PC-3 (cell line): ENCODE data around the gene SNAPC2. TPM values are rescaled to one million over a fixed set of nuclear protein-coding genes. Genes with fewer than 3 reads are reported as not detected.

ENCODE experiments used
- ATAC-seq: fragments of 200-7000 bp; cut with Tn5 transposase; 2 replicates; pipeline ENCODE4 v1.9.1; 2020; ENCODE audit warnings: mild to moderate bottlenecking, moderate library complexity
- BruUV-seq: library from RNA; stranded (reverse); fragments of 400-500 nt; replicated peaks from 2 replicates; lab custom pipeline; 2021; lab: Mats Ljungman, UMichigan
- CTCF ChIA-PET: fragments of 300-600 bp; sonication (Branson Sonifier 250); formaldehyde crosslinking; loops from one replicate; lab custom pipeline; 2022; ENCODE audit warnings: antibody characterized with exemption; lab: Charles Lee
- POLR2A ChIA-PET: fragments of 300-600 bp; sonication (Branson Sonifier 250); formaldehyde crosslinking; loops from one replicate; lab custom pipeline; 2022; ENCODE audit warnings: antibody characterized with exemption; ENCODE audit not compliant: unreplicated experiment; lab: Charles Lee
- DNase-seq: peaks from one replicate; pipeline ENCODE4 v3.0.0-alpha.2; 2015
- H2AFZ ChIP-seq: fragments of 300-600 bp; sonication (generic); 2 replicates; pipeline ENCODE4 v1.6.0; 2016; ENCODE audit warnings: antibody characterized with exemption, low read length
- H3F3A ChIP-seq: fragments of 300-600 bp; sonication (generic); one replicate; pipeline ENCODE4 v1.6.0; 2017; ENCODE audit warnings: antibody characterized with exemption, low read length, control low read depth, mild to moderate bottlenecking; ENCODE audit not compliant: unreplicated experiment
- H3K27ac ChIP-seq: fragments of 300-600 bp; sonication (generic); 2 replicates; pipeline ENCODE4 v1.5.1; 2016; ENCODE audit warnings: mild to moderate bottlenecking, low read length
- H3K27me3 ChIP-seq: fragments of 300-600 bp; sonication (generic); 2 replicates; pipeline ENCODE4 v1.6.1; 2016; ENCODE audit warnings: low read length, mixed read lengths
- H3K36me3 ChIP-seq: fragments of 300-600 bp; sonication (generic); 2 replicates; pipeline ENCODE4 v1.6.1; 2016; ENCODE audit warnings: low read depth, mixed run types, low read length, mixed read lengths
- H3K4me1 ChIP-seq: fragments of 300-600 bp; sonication (generic); 2 replicates; pipeline ENCODE4 v1.5.1; 2016; ENCODE audit warnings: low read length; ENCODE audit not compliant: insufficient read depth
- H3K4me2 ChIP-seq: fragments of 300-600 bp; sonication (generic); 2 replicates; pipeline ENCODE4 v1.6.0; 2016; ENCODE audit warnings: low read length
- H3K4me3 ChIP-seq: fragments of 300-600 bp; sonication (generic); 2 replicates; pipeline ENCODE4 v1.5.1; 2016; ENCODE audit warnings: mild to moderate bottlenecking, low read length, mixed read lengths
- H3K79me2 ChIP-seq: fragments of 300-600 bp; sonication (generic); 2 replicates; pipeline ENCODE4 v1.6.1; 2017; ENCODE audit warnings: low read length, mixed read lengths
- H3K9ac ChIP-seq: fragments of 300-600 bp; sonication (generic); 2 replicates; pipeline ENCODE4 v1.6.0; 2016; ENCODE audit warnings: mild to moderate bottlenecking, low read length
- H3K9me2 ChIP-seq: fragments of 300-600 bp; sonication (generic); replicated peaks from 2 replicates; pipeline ENCODE4 v1.6.1; 2016; ENCODE audit warnings: mixed run types, low read length, mixed read lengths
- H3K9me3 ChIP-seq: fragments of 300-600 bp; sonication (generic); 2 replicates; pipeline ENCODE4 v1.6.1; 2016; ENCODE audit warnings: low read length, mixed read lengths
- H4K20me1 ChIP-seq: fragments of 300-600 bp; sonication (generic); 2 replicates; pipeline ENCODE4 v1.6.1; 2016; ENCODE audit warnings: low read length, mixed read lengths
- CTCF ChIP-seq: fragments of 300-600 bp; sonication (generic); conservative IDR thresholded peaks from 2 replicates; pipeline ENCODE4 v1.5.1; 2017; ENCODE audit warnings: antibody characterized with exemption, low read depth, mild to moderate bottlenecking, low read length
- EZH2 ChIP-seq: fragments of 300-600 bp; sonication (generic); IDR thresholded peaks from one replicate; pipeline ENCODE4 v1.6.1; 2017; ENCODE audit warnings: antibody characterized with exemption, mild to moderate bottlenecking, low read length; ENCODE audit not compliant: unreplicated experiment
- EZH2phosphoT487 ChIP-seq: fragments of 300-600 bp; sonication (generic); IDR thresholded peaks from 2 replicates; pipeline ENCODE4 v1.6.1; 2018; ENCODE audit warnings: mild to moderate bottlenecking, antibody characterized with exemption, low read length, borderline replicate concordance
- intact Hi-C: fragments of 100-400 bp; cut with micrococcal nuclease; formaldehyde crosslinking; loops from 2 replicates; pipeline ENCODE4 v1.9.0; 2023
- total RNA-seq: library from RNA; depleted of rRNA; stranded (reverse); fragments of >200 nt; gene quantifications from 2 replicates; pipeline ENCODE4 v1.2.3, GENCODE V29; 2014

The SNAPC2 gene
- total RNA-seq, 1 experiment from 2014 or later, result 40.1 TPM

- H2AFZ ChIP-seq, result no peak overlapping the region
- 0 out of 2 replicates have a peak, but pooled peaks cover 1% of the 10 kb centered on the region for H4K20me1 ChIP-seq
- H3K4me1 ChIP-seq, result peaks cover 30% of the 10 kb centered on the region
- TF ChIP-seq CTCF (no peak), EZH2phosphoT487 (no peak), EZH2 (no peak)
- H3K9ac ChIP-seq, result no peak overlapping the region
- intact Hi-C loops, result no loop called here
- no TSS peak for BruUV-seq
- H3K9me3 ChIP-seq, result no peaks in the 10 kb centered on the region
- no peaks in the 10 kb centered on the region for H3K9me2 ChIP-seq
- ATAC-seq (no peak), DNase-seq (no peak)
- POLR2A ChIA-PET, result no interaction called here
- H3K27ac ChIP-seq, result no peak overlapping the region
- CTCF ChIA-PET, result no interaction called here
- H3K27me3 ChIP-seq, result no peaks in the 10 kb centered on the region
- no peaks in the 10 kb centered on the region for H3F3A ChIP-seq
- H3K79me2 ChIP-seq, result 0 out of 2 replicates have a peak, but pooled peaks cover 3% of the 10 kb centered on the region
- H3K4me3 ChIP-seq, result no peak overlapping the region
- peaks cover 66% of the 10 kb centered on the region for H3K36me3 ChIP-seq
- no peak overlapping the region for H3K4me2 ChIP-seq
Measured at GRCh38 chr19:7932930-7933300, 12.8 kb downstream of the SNAPC2 start.

- Histone ChIP-seq H3K9me3 (no peaks in the 10 kb centered on the region), H3F3A (no peaks in the 10 kb centered on the region), H3K27ac (no peak overlapping the region), H3K9me2 (no peaks in the 10 kb centered on the region), H3K36me3 (peaks cover 71% of the 10 kb centered on the region), H3K4me2 (no peak overlapping the region), H3K4me1 (peaks cover 25% of the 10 kb centered on the region), H3K79me2 (0 out of 2 replicates have a peak, but pooled peaks cover 8% of the 10 kb centered on the region), H3K4me3 (no peak overlapping the region), H3K27me3 (no peaks in the 10 kb centered on the region), H4K20me1 (no peaks in the 10 kb centered on the region), H2AFZ (no peak overlapping the region), H3K9ac (no peak overlapping the region)
- no TSS peak for BruUV-seq
- DNase-seq (no peak), ATAC-seq (no peak)
- intact Hi-C loops, result no loop called here
- ChIA-PET CTCF (interaction anchor here (0.6 kb wide), 1 partner anchor 253 kb away, joined by 3 read pairs; the partner anchor contains the start of gene TRAPPC5), POLR2A (interaction anchor here (0.9 kb wide), 1 partner anchor 314 kb away, joined by 3 read pairs; no protein-coding TSS in a partner anchor)
- TF ChIP-seq EZH2 (no peak), CTCF (peak; percentile 74), EZH2phosphoT487 (no peak)
Measured at GRCh38 chr19:7933411-7933810, 13.3 kb downstream of the SNAPC2 start.

- H3F3A ChIP-seq, result no peaks in the 10 kb centered on the region
- BruUV-seq, result no TSS peak
- TF ChIP-seq CTCF, result no peak; the same call in 1 of the 2 replicates
- no peak for TF ChIP-seq EZH2phosphoT487
- no peak for TF ChIP-seq EZH2
- DNase-seq, result no peak
- H3K9me3 ChIP-seq, result no peaks in the 10 kb centered on the region
- no peaks in the 10 kb centered on the region for H4K20me1 ChIP-seq
- H3K4me3 ChIP-seq, result no peak overlapping the region
- ChIA-PET CTCF (interaction anchor here (0.6 kb wide), 1 partner anchor 253 kb away, joined by 3 read pairs; the partner anchor contains the start of gene TRAPPC5), POLR2A (interaction anchor here (0.9 kb wide), 1 partner anchor 315 kb away, joined by 3 read pairs; no protein-coding TSS in a partner anchor)
- H3K9me2 ChIP-seq, result no peaks in the 10 kb centered on the region
- H3K27ac ChIP-seq, result no peak overlapping the region
- H3K79me2 ChIP-seq, result peaks cover 13% of the 10 kb centered on the region
- peaks cover 18% of the 10 kb centered on the region for H3K4me1 ChIP-seq
- intact Hi-C loops, result no loop called here
- H3K4me2 ChIP-seq, result no peak overlapping the region
- peaks cover 76% of the 10 kb centered on the region for H3K36me3 ChIP-seq
- no peak for ATAC-seq
- H3K9ac ChIP-seq, result no peak overlapping the region
- no peak overlapping the region for H2AFZ ChIP-seq
- H3K27me3 ChIP-seq, result no peaks in the 10 kb centered on the region
Measured at GRCh38 chr19:7933828-7934725, 13.9 kb downstream of the SNAPC2 start.
